ENCODE data around the gene SYT1.

DNA sequence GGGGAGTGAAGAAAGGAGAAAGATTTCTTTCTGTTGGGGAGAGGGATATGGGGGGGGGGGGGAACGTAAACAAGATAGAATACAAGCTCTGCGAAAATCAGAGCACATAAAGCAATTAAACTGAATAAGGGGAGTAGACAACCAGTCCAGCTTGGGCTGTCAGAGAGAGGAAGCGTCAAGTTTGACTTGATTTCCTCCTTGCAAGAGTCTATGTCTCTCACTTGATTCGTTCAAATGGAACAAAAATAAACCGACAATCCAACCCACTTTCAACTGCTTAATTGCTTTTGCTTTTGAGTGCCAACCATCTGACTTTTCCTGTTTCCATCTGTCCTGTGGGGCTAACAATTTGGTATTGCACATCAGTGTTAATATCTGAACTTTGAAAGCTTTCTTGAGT lies 942 bp downstream of the SYT1 start:
- TF ChIP-seq, protein P1, sequence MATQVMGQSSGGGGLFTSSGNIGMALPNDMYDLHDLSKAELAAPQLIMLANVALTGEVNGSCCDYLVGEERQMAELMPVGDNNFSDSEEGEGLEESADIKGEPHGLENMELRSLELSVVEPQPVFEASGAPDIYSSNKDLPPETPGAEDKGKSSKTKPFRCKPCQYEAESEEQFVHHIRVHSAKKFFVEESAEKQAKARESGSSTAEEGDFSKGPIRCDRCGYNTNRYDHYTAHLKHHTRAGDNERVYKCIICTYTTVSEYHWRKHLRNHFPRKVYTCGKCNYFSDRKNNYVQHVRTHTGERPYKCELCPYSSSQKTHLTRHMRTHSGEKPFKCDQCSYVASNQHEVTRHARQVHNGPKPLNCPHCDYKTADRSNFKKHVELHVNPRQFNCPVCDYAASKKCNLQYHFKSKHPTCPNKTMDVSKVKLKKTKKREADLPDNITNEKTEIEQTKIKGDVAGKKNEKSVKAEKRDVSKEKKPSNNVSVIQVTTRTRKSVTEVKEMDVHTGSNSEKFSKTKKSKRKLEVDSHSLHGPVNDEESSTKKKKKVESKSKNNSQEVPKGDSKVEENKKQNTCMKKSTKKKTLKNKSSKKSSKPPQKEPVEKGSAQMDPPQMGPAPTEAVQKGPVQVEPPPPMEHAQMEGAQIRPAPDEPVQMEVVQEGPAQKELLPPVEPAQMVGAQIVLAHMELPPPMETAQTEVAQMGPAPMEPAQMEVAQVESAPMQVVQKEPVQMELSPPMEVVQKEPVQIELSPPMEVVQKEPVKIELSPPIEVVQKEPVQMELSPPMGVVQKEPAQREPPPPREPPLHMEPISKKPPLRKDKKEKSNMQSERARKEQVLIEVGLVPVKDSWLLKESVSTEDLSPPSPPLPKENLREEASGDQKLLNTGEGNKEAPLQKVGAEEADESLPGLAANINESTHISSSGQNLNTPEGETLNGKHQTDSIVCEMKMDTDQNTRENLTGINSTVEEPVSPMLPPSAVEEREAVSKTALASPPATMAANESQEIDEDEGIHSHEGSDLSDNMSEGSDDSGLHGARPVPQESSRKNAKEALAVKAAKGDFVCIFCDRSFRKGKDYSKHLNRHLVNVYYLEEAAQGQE (IDR thresholded peaks at IDR 0.05; ENCODE audit: unreplicated experiment) = no peak
- TF ChIP-seq ZNF114 (CRISPR knock-in tag; IDR thresholded peaks at IDR 0.05) = no peak
